ENCODE data around the gene SAPCD2. TPM values are rescaled to one million over a fixed set of nuclear protein-coding genes. Genes with fewer than 3 reads are reported as not detected.

The SAPCD2 gene
- polyA plus RNA-seq, 1 donor (not counting 4 experiments of a cell fraction or from before 2014, with no cell fraction given), result 1.6 TPM

DNA sequence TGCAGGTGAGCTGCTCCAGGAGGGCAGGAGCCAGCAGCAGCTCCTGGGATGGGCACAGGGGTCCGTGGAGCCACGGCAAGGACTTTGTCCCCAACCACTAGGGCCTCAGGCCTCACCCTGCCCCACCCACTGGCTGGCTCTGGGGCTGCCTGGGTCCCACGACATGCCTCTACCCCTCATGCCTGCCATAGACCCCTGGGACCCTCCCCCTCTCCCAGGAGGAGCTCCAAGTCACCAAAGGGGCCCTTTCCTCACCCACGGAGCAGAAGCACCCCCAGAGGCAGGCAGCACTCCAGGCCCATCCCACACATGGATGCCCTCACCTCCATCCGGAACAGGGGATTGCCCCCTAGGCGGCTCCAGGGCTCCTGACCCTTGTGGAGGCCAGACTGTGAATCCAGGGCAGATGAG is 48.8 kb downstream of the SAPCD2 start:
- no peaks in the 10 kb centered on the region for H3K9me3 ChIP-seq (ENCODE audit: control insufficient read depth, low read depth, low read length)
- H3K27me3 ChIP-seq (ENCODE audit: control insufficient read depth, extremely low read depth, insufficient read depth, low read length), result peaks cover 5% of the 10 kb centered on the region
- H3K4me3 ChIP-seq (ENCODE audit: control insufficient read depth in 2 of 3, extremely low read depth in 1 of 3, insufficient read depth in 2 of 3, low read depth in 1 of 3, low read length in 3 of 3), result no peak overlapping the region
- DNase-seq (ENCODE audit: low read depth, low spot score) (no peak), FAIRE-seq (no peak)
- no peaks in the 10 kb centered on the region for H3K9me1 ChIP-seq (ENCODE audit: control insufficient read depth, extremely low read depth, insufficient read depth, low read length)
- H3K79me2 ChIP-seq (ENCODE audit: control insufficient read depth, insufficient read depth, low read length), result no peaks in the 10 kb centered on the region
- no peaks in the 10 kb centered on the region for H3K36me3 ChIP-seq (ENCODE audit: control insufficient read depth in 2 of 2, extremely low read depth in 1 of 2, insufficient read depth in 2 of 2, low read length in 2 of 2)
- TF ChIP-seq, protein P1, sequence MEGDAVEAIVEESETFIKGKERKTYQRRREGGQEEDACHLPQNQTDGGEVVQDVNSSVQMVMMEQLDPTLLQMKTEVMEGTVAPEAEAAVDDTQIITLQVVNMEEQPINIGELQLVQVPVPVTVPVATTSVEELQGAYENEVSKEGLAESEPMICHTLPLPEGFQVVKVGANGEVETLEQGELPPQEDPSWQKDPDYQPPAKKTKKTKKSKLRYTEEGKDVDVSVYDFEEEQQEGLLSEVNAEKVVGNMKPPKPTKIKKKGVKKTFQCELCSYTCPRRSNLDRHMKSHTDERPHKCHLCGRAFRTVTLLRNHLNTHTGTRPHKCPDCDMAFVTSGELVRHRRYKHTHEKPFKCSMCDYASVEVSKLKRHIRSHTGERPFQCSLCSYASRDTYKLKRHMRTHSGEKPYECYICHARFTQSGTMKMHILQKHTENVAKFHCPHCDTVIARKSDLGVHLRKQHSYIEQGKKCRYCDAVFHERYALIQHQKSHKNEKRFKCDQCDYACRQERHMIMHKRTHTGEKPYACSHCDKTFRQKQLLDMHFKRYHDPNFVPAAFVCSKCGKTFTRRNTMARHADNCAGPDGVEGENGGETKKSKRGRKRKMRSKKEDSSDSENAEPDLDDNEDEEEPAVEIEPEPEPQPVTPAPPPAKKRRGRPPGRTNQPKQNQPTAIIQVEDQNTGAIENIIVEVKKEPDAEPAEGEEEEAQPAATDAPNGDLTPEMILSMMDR (optimal IDR thresholded peaks at IDR 0.05 in 1 of 3, IDR thresholded peaks at IDR 0.05 in 1 of 3, conservative IDR thresholded peaks at IDR 0.05 in 1 of 3; ENCODE audit: extremely low read depth in 1 of 3, insufficient read depth in 2 of 3, low read length in 3 of 3), result no peak
- H3K27ac ChIP-seq (ENCODE audit: control insufficient read depth, insufficient read depth, low read length), result no peak overlapping the region
- H3K9ac ChIP-seq (ENCODE audit: control insufficient read depth, extremely low read depth, insufficient read depth, low read length), result no peak overlapping the region
- H3K4me1 ChIP-seq (ENCODE audit: control insufficient read depth, extremely low read depth, insufficient read depth, low read length), result no peaks in the 10 kb centered on the region
- no peak overlapping the region for H3K4me2 ChIP-seq (ENCODE audit: control insufficient read depth, extremely low read depth, insufficient read depth, low read depth, low read length)
- H4K20me1 ChIP-seq (ENCODE audit: control insufficient read depth, extremely low read depth, insufficient read depth, low read length), result no peaks in the 10 kb centered on the region
- no peak overlapping the region for H2AFZ ChIP-seq (ENCODE audit: control insufficient read depth, low read length)
- dilution Hi-C loops (cut with MboI; ENCODE audit: extremely low pct_ligation_motif_present, low sequenced_read_pairs), result no loop called here

DNA sequence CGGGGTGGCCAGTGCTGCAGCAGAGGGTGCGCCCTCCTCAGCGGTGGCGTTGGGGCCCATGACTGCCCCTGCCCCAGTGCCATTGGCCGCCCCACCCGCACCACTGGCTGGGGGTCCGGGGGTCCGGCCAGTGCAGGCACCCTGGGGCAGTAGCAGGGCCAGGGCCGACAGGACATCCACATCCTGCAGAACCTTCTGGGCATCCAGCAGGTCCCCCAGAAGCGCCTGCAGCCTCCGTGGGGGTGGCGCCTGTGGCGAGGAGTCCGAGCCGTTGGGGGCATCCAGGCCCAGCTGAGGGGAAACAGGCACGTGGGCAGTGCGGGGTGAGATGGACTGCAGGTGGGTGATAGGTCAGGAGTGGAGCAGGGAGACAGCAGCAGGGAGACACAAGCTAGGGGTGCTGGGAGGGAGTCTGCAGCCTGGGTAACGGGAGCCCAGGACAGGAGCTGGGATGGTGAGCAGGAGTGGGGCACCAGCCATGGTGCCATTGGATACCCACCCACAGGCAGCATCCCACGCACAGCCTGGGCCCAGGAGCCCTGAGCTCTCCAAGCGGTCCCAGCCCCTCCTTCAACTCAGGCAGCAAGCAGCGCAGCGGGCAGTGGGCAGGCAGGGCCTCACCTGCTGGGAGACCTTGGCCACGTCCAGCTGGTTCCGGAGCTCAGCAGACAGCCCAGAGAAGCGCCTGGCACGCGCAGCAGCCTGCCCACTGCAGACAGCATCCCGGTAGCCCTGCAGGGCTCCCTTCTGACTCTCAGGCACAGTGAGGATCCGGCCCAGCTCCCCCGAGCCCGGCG is 49.4 kb downstream of the SAPCD2 start:
- no peaks in the 10 kb centered on the region for H3K9me1 ChIP-seq (ENCODE audit: control insufficient read depth, extremely low read depth, insufficient read depth, low read length)
- H3K4me1 ChIP-seq (ENCODE audit: control insufficient read depth, extremely low read depth, insufficient read depth, low read length), result no peaks in the 10 kb centered on the region
- TF ChIP-seq, protein P1 (optimal IDR thresholded peaks at IDR 0.05 in 1 of 3, IDR thresholded peaks at IDR 0.05 in 1 of 3, conservative IDR thresholded peaks at IDR 0.05 in 1 of 3; ENCODE audit: extremely low read depth in 1 of 3, insufficient read depth in 2 of 3, low read length in 3 of 3), result no peak
- no peak for TF ChIP-seq EZH2 (IDR thresholded peaks at IDR 0.05; ENCODE audit: low read length)
- H3K27me3 ChIP-seq (ENCODE audit: control insufficient read depth, extremely low read depth, insufficient read depth, low read length), result no peaks in the 10 kb centered on the region
- H3K9me3 ChIP-seq (ENCODE audit: control insufficient read depth, low read depth, low read length), result no peaks in the 10 kb centered on the region
- no peaks in the 10 kb centered on the region for H3K79me2 ChIP-seq (ENCODE audit: control insufficient read depth, insufficient read depth, low read length)
- FAIRE-seq (no peak), DNase-seq (ENCODE audit: low read depth, low spot score) (no peak)
- no peak overlapping the region for H3K4me2 ChIP-seq (ENCODE audit: control insufficient read depth, extremely low read depth, insufficient read depth, low read depth, low read length)
- H3K4me3 ChIP-seq (ENCODE audit: control insufficient read depth in 2 of 3, extremely low read depth in 1 of 3, insufficient read depth in 2 of 3, low read depth in 1 of 3, low read length in 3 of 3), result no peak overlapping the region
- no peak overlapping the region for H3K27ac ChIP-seq (ENCODE audit: control insufficient read depth, insufficient read depth, low read length)
- no peak overlapping the region for H3K9ac ChIP-seq (ENCODE audit: control insufficient read depth, extremely low read depth, insufficient read depth, low read length)
- H2AFZ ChIP-seq (ENCODE audit: control insufficient read depth, low read length), result no peak overlapping the region
- H4K20me1 ChIP-seq (ENCODE audit: control insufficient read depth, extremely low read depth, insufficient read depth, low read length), result no peaks in the 10 kb centered on the region
- H3K36me3 ChIP-seq (ENCODE audit: control insufficient read depth in 2 of 2, extremely low read depth in 1 of 2, insufficient read depth in 2 of 2, low read length in 2 of 2), result no peaks in the 10 kb centered on the region
- dilution Hi-C loops (cut with MboI; ENCODE audit: extremely low pct_ligation_motif_present, low sequenced_read_pairs), result no loop called here
